Kidney epithelial cell (primary cell): ENCODE measurements around the gene TRDMT1. TPM values are rescaled to one million over a fixed set of nuclear protein-coding genes. Genes with fewer than 3 reads are reported as not detected.

Experiments used
- DNase-seq: peaks from one replicate; pipeline ENCODE4 v3.0.0-alpha.2; 2010; ENCODE audit warnings: low read depth
- H3K27me3 ChIP-seq: 2 replicates; pipeline ENCODE4 v1.6.0; 2011; ENCODE audit warnings: low read length; ENCODE audit not compliant: control insufficient read depth, insufficient read depth
- H3K36me3 ChIP-seq: 2 replicates; pipeline ENCODE4 v1.5.1; 2011; ENCODE audit warnings: low read length; ENCODE audit not compliant: control insufficient read depth, insufficient read depth
- H3K4me3 ChIP-seq: 2 replicates; pipeline ENCODE4 v1.5.1; 2011; ENCODE audit warnings: low read depth, mild to moderate bottlenecking, control low read depth, low read length
- CTCF ChIP-seq: IDR thresholded peaks from 2 replicates; pipeline ENCODE4 v1.5.1; 2011; ENCODE audit warnings: mild to moderate bottlenecking, moderate library complexity, low read length, control low read depth, inconsistent platforms; ENCODE audit not compliant: insufficient read depth, poor library complexity, severe bottlenecking
- total RNA-seq: library from RNA; depleted of rRNA; stranded (reverse); fragments of >200 nt; gene quantifications from 2 replicates; pipeline ENCODE4 v1.2.3, GENCODE V29; 2015

Gene TRDMT1
- total RNA-seq, 1 donor from 2014 or later = 7.4 TPM

GRCh38 chr10:17212802-17213221, 11.3 kb upstream of the TRDMT1 start:
- no peaks in the 10 kb centered on the region for H3K27me3 ChIP-seq
- H3K4me3 ChIP-seq = no peak overlapping the region
- DNase-seq = no peak
- TF ChIP-seq CTCF = no peak
- no peaks in the 10 kb centered on the region for H3K36me3 ChIP-seq

GRCh38 chr10:17210361-17210760, 8.9 kb upstream of the TRDMT1 start:
- DNase-seq = no peak
- H3K27me3 ChIP-seq = no peaks in the 10 kb centered on the region
- H3K36me3 ChIP-seq = no peaks in the 10 kb centered on the region
- H3K4me3 ChIP-seq = no peak overlapping the region
- TF ChIP-seq CTCF = no peak

- no peak for DNase-seq
- Histone ChIP-seq H3K36me3 (no peaks in the 10 kb centered on the region), H3K4me3 (no peak overlapping the region), H3K27me3 (no peaks in the 10 kb centered on the region)
- no peak for TF ChIP-seq CTCF
Observed at GRCh38 chr10:17209881-17210280, 8.4 kb upstream of the TRDMT1 start.

GRCh38 chr10:17209302-17209701, 7.8 kb upstream of the TRDMT1 start:
- DNase-seq = no peak
- TF ChIP-seq CTCF = no peak
- no peak overlapping the region for H3K4me3 ChIP-seq
- no peaks in the 10 kb centered on the region for H3K36me3 ChIP-seq
- H3K27me3 ChIP-seq = no peaks in the 10 kb centered on the region

- no peaks in the 10 kb centered on the region for H3K36me3 ChIP-seq
- H3K27me3 ChIP-seq = no peaks in the 10 kb centered on the region
- no peak for DNase-seq
- no peak overlapping the region for H3K4me3 ChIP-seq
- no peak for TF ChIP-seq CTCF
Observed at GRCh38 chr10:17208476-17208875, 7.0 kb upstream of the TRDMT1 start.

GRCh38 chr10:17206210-17206709, 4.8 kb upstream of the TRDMT1 start:
- H3K36me3 ChIP-seq = no peaks in the 10 kb centered on the region
- no peak for TF ChIP-seq CTCF
- no peak for DNase-seq

More at GRCh38 chr10:17206210-17206709, 4.8 kb upstream of the TRDMT1 start:
- Histone ChIP-seq H3K4me3 (no peak overlapping the region), H3K27me3 (no peaks in the 10 kb centered on the region)
